ENCODE measurements around the gene METTL16.
"Not testable (repeated sequence)": the region's sequence is repeated elsewhere in the genome, so short reads cannot be mapped to it uniquely, and the experiment has no call there.

Gene METTL16

GRCh38 chr17:2452216-2452750, 59.4 kb downstream of the METTL16 start:
- in situ Hi-C loops (cut with MboI; ENCODE audit: low sequenced_read_pairs) = no loop called here

GRCh38 chr17:2450016-2450650, 61.6 kb downstream of the METTL16 start:
- in situ Hi-C loops (cut with MboI; ENCODE audit: low sequenced_read_pairs) = no loop called here

DNA sequence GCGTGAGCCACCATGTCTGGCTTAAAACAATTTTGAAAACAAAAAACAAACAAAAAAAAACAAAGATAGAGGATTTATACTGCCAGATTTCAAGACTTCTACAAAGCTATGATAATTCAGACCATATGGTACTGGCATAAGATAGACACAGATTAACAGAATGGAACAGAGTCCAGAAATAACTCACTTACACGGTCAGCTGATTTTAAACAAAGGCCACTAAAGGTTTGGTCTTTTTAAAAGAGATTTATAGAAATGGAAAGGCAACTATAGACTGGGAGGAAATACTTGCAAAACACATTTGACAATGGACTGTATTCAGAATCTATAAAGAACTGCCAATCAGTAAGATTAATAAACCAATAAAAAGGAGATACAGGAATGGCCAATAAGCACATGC, 62.2 kb downstream of the METTL16 start:
- in situ Hi-C loops (cut with MboI; ENCODE audit: low sequenced_read_pairs) = no loop called here

GRCh38 chr17:2447479-2447878, 64.2 kb downstream of the METTL16 start:
- in situ Hi-C loops (cut with MboI; ENCODE audit: low sequenced_read_pairs) = not testable (repeated sequence)

GRCh38 chr17:2445638-2446037, 66.0 kb downstream of the METTL16 start:
- in situ Hi-C loops (cut with MboI; ENCODE audit: low sequenced_read_pairs) = no loop called here

- in situ Hi-C loops (cut with MboI; ENCODE audit: low sequenced_read_pairs) = no loop called here
Observed at GRCh38 chr17:2444382-2444781, 67.3 kb downstream of the METTL16 start.

DNA sequence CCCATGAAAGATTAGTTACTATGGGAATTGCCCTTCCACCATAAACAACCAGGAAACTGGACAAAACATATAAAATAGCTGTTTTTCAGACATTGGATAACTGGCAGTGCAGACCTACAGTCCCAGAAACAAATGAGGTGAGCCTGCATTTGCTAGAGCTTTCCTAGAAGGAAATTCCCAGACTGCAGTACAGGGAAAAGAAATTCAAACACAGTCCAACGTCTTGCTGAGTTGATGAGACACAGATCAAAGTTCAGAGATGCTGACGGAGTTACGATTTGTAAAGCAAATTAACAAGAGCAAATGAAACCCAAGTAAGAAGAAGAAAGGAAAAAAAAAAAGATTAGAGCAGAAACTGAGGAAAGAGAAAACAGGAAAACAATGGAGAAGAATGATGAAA, 69.5 kb downstream of the METTL16 start:
- in situ Hi-C loops (cut with MboI; ENCODE audit: low sequenced_read_pairs) = no loop called here

DNA sequence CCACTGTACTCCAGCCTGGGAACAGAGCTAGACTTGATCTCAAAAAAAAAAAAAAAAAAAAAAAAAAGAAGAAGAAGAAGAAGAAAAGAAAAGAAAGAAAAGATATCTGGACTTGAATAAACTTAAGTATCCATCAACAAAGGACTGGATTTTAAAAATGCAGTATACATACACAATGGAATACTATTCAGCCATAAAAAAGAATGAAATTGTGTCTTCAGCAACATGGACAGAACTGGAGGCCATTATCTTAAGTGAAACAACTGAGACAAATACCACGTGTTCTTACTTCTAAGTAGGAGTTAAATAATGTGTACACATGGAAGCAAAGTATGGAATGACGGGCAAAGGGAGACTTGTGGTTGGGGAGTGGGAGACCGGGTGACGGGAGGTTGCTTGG, 70.8 kb downstream of the METTL16 start:
- in situ Hi-C loops (cut with MboI; ENCODE audit: low sequenced_read_pairs) = no loop called here

DNA sequence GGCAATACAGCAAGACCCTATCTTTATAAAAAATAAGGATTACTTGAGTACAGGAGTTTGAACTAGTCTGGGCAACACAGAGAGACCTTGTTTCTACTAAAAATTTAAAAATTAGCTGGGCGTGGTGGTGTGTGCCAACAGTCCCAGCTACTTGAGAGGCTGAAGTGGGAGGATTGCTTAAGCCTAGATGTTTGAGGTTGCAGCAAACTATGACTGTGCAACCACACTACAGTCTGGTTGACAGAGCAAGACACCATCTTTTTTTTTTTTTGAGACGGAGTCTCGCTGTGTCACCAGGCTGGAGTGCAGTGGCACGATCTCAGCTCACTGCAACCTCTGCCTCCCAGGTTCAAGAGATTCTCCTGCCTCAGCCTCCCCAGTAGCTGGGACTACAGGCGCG, 71.7 kb downstream of the METTL16 start:
- in situ Hi-C loops (cut with MboI; ENCODE audit: low sequenced_read_pairs) = not testable (repeated sequence)

DNA sequence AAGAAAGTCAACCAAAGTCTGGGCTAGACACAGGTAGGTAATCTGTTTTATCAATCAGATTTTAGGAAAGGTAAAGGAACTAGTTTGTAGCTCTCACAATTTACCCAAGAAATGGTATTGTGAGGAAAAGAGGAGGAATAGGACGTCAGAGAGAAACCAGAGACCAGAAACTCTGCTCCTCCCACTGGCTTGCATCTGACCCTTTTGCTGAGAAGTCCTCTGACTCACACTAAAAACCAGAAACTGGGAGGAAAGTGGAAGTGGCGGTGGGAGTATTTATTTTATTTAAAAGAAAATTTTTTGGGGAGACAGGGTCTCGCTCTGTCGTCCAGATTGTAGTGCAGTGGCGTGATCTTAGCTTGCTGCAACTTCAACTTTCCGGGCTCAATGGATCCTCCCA, 72.9 kb downstream of the METTL16 start:
- in situ Hi-C loops (cut with MboI; ENCODE audit: low sequenced_read_pairs) = no loop called here

DNA sequence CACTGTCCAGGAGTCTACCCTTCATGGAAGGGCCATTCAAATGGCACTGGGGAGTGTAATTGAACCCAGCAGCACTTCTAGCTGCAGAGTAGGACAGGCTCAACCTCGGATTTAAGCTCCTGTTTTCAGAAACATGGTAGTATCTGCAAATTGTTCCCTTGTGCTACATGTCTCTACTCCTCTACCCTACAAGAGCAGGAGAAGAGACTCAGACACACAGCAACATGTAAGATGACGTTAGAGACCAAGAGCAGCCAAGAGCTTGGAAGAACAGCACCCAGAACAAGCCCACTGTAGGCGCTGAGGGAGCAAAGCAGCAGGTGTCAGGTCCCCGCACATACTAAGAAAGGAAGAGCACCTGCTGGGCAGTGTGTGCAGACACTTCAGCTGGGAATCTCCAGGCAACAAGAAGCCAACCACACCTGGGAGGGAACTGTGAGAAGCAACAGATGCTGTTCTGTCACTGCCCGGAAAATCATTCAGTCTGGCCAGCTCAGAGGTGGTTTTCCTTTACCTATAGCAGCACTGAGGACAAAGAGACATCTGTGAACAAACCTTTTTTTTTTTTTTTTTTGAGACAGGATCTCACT, 75.3 kb downstream of the METTL16 start:
- in situ Hi-C loops (cut with MboI; ENCODE audit: low sequenced_read_pairs) = no loop called here

DNA sequence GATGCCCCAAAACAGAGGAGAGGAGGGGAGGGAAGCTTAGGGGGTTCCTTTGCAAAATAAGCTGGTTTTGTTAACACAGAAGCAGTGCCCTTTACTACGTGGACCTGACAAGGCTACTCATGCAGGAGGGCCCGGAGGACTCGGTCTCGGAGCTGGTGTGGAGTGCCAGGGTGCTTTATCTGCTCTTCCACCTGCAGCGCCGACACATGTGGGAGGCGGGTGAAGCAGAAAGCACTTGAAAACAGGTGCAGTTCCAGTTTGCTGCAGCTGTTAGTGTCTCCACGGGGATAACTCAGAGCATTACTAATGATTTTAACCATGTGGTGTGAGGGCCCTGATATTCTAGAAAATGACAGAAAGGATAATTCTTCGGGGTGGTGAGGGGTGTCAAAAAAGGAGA, 75.8 kb downstream of the METTL16 start:
- in situ Hi-C loops (cut with MboI; ENCODE audit: low sequenced_read_pairs) = no loop called here

- in situ Hi-C loops (cut with MboI; ENCODE audit: low sequenced_read_pairs) = no loop called here
Observed at GRCh38 chr17:2435181-2435741, 76.4 kb downstream of the METTL16 start.

DNA sequence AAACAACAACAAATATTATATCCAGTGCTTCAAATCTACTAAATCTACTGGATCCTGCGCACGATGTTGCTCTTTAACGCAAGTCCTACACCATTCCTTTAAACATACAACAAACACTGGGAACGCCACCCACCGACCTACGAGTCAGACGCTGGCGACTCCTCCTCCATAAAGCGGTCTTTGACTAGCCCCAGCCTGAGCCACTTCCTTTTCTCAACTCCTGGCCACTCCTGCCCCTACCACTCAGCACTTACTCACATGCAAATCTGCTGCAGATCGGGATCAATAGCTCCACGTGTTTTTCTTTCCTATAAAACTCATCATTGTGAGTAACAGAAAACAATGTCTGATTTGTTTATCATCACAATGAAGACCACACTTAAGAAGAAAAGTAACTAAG, 78.0 kb downstream of the METTL16 start:
- in situ Hi-C loops (cut with MboI; ENCODE audit: low sequenced_read_pairs) = no loop called here

- in situ Hi-C loops (cut with MboI; ENCODE audit: low sequenced_read_pairs) = no loop called here
Observed at GRCh38 chr17:2427910-2428309, 83.8 kb downstream of the METTL16 start.

GRCh38 chr17:2427215-2427614, 84.5 kb downstream of the METTL16 start:
- in situ Hi-C loops (cut with MboI; ENCODE audit: low sequenced_read_pairs) = no loop called here

GRCh38 chr17:2423271-2423670, 88.4 kb downstream of the METTL16 start:
- in situ Hi-C loops (cut with MboI; ENCODE audit: low sequenced_read_pairs) = loop anchor here (5.0 kb wide), 1 partner anchor 46 kb away; no protein-coding TSS in a partner anchor

DNA sequence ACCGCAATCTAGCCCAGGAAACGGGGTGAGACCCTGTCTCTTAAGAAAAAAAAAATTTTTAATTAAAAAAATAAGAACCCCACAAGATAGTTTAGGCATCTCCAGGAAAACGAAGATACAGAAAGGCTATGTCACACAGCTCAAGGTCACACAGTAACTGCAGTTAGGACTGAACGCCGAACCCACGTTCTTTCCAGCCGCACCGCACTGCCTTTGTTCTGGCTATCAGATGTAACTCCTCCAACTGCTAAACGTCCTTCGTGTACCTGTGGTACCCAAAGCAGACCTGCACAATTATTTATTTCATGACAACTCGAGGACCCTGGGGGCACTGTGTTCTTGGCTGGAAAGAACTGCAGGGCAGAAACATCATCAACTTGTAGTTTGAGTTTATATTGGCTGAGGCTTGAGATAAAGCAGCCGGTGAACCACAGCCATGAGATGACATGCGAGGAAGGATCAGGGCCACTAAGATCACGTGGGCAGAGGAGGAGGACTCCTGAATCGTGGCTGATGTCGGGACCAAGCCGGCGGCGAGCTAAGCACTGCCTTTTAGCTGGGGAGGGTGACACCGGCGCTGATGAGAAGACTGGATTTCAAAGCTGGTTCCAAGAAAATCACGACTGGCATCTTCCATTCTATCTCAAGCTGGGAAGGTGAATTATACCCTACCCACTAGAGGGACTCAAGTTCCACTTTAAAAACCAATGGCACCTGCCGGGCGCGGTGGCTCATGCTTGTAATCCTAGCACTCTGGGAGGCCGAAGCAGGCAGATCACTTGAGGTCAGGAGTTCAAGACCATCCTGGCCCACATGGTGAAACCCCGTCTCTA, 90.2 kb downstream of the METTL16 start:
- in situ Hi-C loops (cut with MboI; ENCODE audit: low sequenced_read_pairs) = loop anchor here (5.0 kb wide), 1 partner anchor 44 kb away; no protein-coding TSS in a partner anchor

GRCh38 chr17:2420176-2420575, 91.5 kb downstream of the METTL16 start:
- in situ Hi-C loops (cut with MboI; ENCODE audit: low sequenced_read_pairs) = loop anchor here (5.0 kb wide), 1 partner anchor 43 kb away; no protein-coding TSS in a partner anchor

DNA sequence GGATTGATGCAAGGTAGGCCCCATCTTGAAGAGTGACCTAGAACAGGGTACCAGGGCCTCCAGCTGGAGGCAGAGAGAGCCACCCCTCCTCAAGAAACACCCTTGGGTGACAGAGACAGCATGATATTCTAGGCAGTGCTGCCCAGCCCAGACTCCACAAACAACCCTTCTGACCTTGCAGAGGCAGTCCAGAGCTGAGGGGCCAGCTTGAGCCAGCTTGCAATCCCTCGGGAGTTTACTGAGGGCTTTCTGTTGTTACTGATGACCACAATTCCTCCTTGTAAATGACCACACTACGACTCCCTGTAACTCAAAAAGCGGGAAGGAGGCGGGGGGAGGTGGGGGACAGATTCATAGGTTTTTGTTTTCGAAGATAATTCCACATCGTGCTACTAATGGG, 92.2 kb downstream of the METTL16 start:
- in situ Hi-C loops (cut with MboI; ENCODE audit: low sequenced_read_pairs) = no loop called here

GRCh38 chr17:2418572-2418971, 93.1 kb downstream of the METTL16 start:
- in situ Hi-C loops (cut with MboI; ENCODE audit: low sequenced_read_pairs) = no loop called here

Data from HL-60/S4 treated with retinoic acid at 250 ng/mL for 4 days and 3 days (cell line).